H9 (cell line): ENCODE results near the gene ISX. TPM values are rescaled to one million over a fixed set of nuclear protein-coding genes. Genes with fewer than 3 reads are reported as not detected.
A peak's percentile ranks its signal among the peaks of the same experiment; 100 is the strongest.

Experiments
- DNase-seq: peaks from one replicate; pipeline ENCODE4 v3.0.0-alpha.2; 2017
- H2AFZ ChIP-seq: one replicate; pipeline ENCODE4 v1.6.1; 2013; ENCODE audit warnings: mild to moderate bottlenecking, low read length, control low read depth, moderate library complexity
- H2AK5ac ChIP-seq: 2 replicates; pipeline ENCODE4 v1.6.1; 2013; ENCODE audit warnings: low read length, control low read depth, mixed read lengths; ENCODE audit not compliant: insufficient read length
- H2BK120ac ChIP-seq: one replicate; pipeline ENCODE4 v1.6.1; 2013; ENCODE audit warnings: low read depth, mild to moderate bottlenecking, low read length, control low read depth, inconsistent platforms; ENCODE audit not compliant: poor library complexity, severe bottlenecking
- H2BK12ac ChIP-seq: 2 replicates; pipeline ENCODE4 v1.6.1; 2013; ENCODE audit warnings: low read length, control low read depth, mixed read lengths, low read depth; ENCODE audit not compliant: insufficient read length
- H2BK15ac ChIP-seq: 2 replicates; pipeline ENCODE4 v1.6.1; 2013; ENCODE audit warnings: low read depth, low read length, control low read depth
- H2BK20ac ChIP-seq: one replicate; pipeline ENCODE4 v1.6.1; 2013; ENCODE audit warnings: low read depth, mild to moderate bottlenecking, low read length, control low read depth, inconsistent platforms; ENCODE audit not compliant: poor library complexity, severe bottlenecking
- H2BK5ac ChIP-seq: 2 replicates; pipeline ENCODE4 v1.6.1; 2013; ENCODE audit warnings: low read length, control low read depth, mixed read lengths; ENCODE audit not compliant: insufficient read length
- H3K14ac ChIP-seq: 2 replicates; pipeline ENCODE4 v1.6.1; 2013; ENCODE audit warnings: low read length, control low read depth; ENCODE audit not compliant: insufficient read depth
- H3K18ac ChIP-seq: 2 replicates; pipeline ENCODE4 v1.6.1; 2013; ENCODE audit warnings: low read depth, mild to moderate bottlenecking, mixed read lengths, low read length, control low read depth; ENCODE audit not compliant: insufficient read length
- H3K23ac ChIP-seq: 2 replicates; pipeline ENCODE4 v1.6.1; 2013; ENCODE audit warnings: low read length, control low read depth, mixed read lengths, low read depth; ENCODE audit not compliant: insufficient read length
- H3K23me2 ChIP-seq: 2 replicates; pipeline ENCODE4 v1.6.1; 2013; ENCODE audit warnings: low read depth, mild to moderate bottlenecking, mixed read lengths, low read length, control low read depth; ENCODE audit not compliant: insufficient read length, poor library complexity, severe bottlenecking
- H3K27ac ChIP-seq: 2 replicates; pipeline ENCODE4 v1.5.1; 2013; ENCODE audit warnings: low read length, control low read depth, mixed read lengths, low read depth; ENCODE audit not compliant: insufficient read length
- H3K27me3 ChIP-seq: 2 replicates; pipeline ENCODE4 v1.6.1; 2013; ENCODE audit warnings: low read length, control low read depth, inconsistent platforms; ENCODE audit not compliant: insufficient read depth
- H3K4ac ChIP-seq: 2 replicates; pipeline ENCODE4 v1.6.1; 2013; ENCODE audit warnings: low read depth, mild to moderate bottlenecking, control low read depth, inconsistent platforms, low read length, moderate library complexity
- H3K4me1 ChIP-seq: 2 replicates; pipeline ENCODE4 v1.6.1; 2013; ENCODE audit warnings: low read length, control low read depth, inconsistent platforms; ENCODE audit not compliant: insufficient read depth
- H3K4me2 ChIP-seq: 2 replicates; pipeline ENCODE4 v1.6.1; 2013; ENCODE audit warnings: low read length, control low read depth, mixed read lengths; ENCODE audit not compliant: insufficient read length, insufficient read depth
- H3K56ac ChIP-seq: 2 replicates; pipeline ENCODE4 v1.6.1; 2013; ENCODE audit warnings: low read depth, mild to moderate bottlenecking, mixed read lengths, low read length, control low read depth; ENCODE audit not compliant: insufficient read length
- H3K79me1 ChIP-seq: 2 replicates; pipeline ENCODE4 v1.6.1; 2013; ENCODE audit warnings: low read depth, mild to moderate bottlenecking, moderate library complexity, low read length, control low read depth, inconsistent platforms; ENCODE audit not compliant: insufficient read depth, poor library complexity, severe bottlenecking
- H3K79me2 ChIP-seq: 2 replicates; pipeline ENCODE4 v1.6.1; 2013; ENCODE audit warnings: low read length, control low read depth, inconsistent platforms; ENCODE audit not compliant: insufficient read depth
- H3K9ac ChIP-seq: 2 replicates; pipeline ENCODE4 v1.6.1; 2013; ENCODE audit warnings: low read length, control low read depth, mixed read lengths; ENCODE audit not compliant: insufficient read length; ENCODE audit errors: extremely low read depth
- H3K9me3 ChIP-seq: one replicate; pipeline ENCODE4 v1.6.1; 2013; ENCODE audit warnings: low read depth, low read length, inconsistent platforms; ENCODE audit not compliant: control insufficient read depth
- H3T11ph ChIP-seq: one replicate; pipeline ENCODE4 v1.6.1; 2013; ENCODE audit warnings: mild to moderate bottlenecking, low read length, control low read depth, inconsistent platforms
- H4K20me1 ChIP-seq: one replicate; pipeline ENCODE4 v1.6.1; 2013; ENCODE audit not compliant: control insufficient read depth, insufficient read length, insufficient read depth
- H4K5ac ChIP-seq: 2 replicates; pipeline ENCODE4 v1.6.1; 2013; ENCODE audit warnings: low read depth, mild to moderate bottlenecking, mixed read lengths, low read length, control low read depth; ENCODE audit not compliant: insufficient read length
- H4K8ac ChIP-seq: replicated peaks from 2 replicates; pipeline ENCODE4 v1.6.1; 2013; ENCODE audit warnings: low read length, control low read depth, mixed read lengths, low read depth; ENCODE audit not compliant: insufficient read length
- H4K91ac ChIP-seq: 2 replicates; pipeline ENCODE4 v1.6.1; 2013; ENCODE audit warnings: low read depth, mild to moderate bottlenecking, moderate library complexity, mixed read lengths, low read length, control low read depth; ENCODE audit not compliant: insufficient read length
- H3K27ac Mint-ChIP-seq, 3 experiments: 2 replicates in 2 of 3; 3 replicates in 1 of 3; pipeline ENCODE4 v1.8.0; 2020 to 2021; ENCODE audit warnings: mixed read lengths in 3 of 3, mild to moderate bottlenecking in 1 of 3, moderate library complexity in 1 of 3
- H3K27me3 Mint-ChIP-seq: 2 replicates; pipeline ENCODE4 v1.8.0; 2021; ENCODE audit warnings: low read depth, mild to moderate bottlenecking, moderate library complexity, mixed read lengths
- H3K36me3 Mint-ChIP-seq, 3 experiments: 2 replicates in 2 of 3; 3 replicates in 1 of 3; pipeline ENCODE4 v1.8.0; 2020 to 2021; ENCODE audit warnings: low read depth in 3 of 3, mixed read lengths in 3 of 3; ENCODE audit not compliant: insufficient read depth in 1 of 3
- H3K4me1 Mint-ChIP-seq, 2 experiments: 2 replicates each; pipeline ENCODE4 v1.8.0; 2020; ENCODE audit warnings: mixed read lengths in 2 of 2
- H3K4me3 Mint-ChIP-seq, 2 experiments: 2 replicates in 1 of 2; 3 replicates in 1 of 2; pipeline ENCODE4 v1.8.0; 2020 to 2021; ENCODE audit warnings: mild to moderate bottlenecking in 2 of 2, mixed read lengths in 2 of 2, moderate library complexity in 1 of 2
- H3K9me3 Mint-ChIP-seq, 2 experiments: 2 replicates in 1 of 2; 3 replicates in 1 of 2; pipeline ENCODE4 v1.8.0; 2020; ENCODE audit warnings: mild to moderate bottlenecking in 2 of 2, mixed read lengths in 2 of 2, moderate library complexity in 1 of 2
- CTCF ChIP-seq: fragments of 200-600 bp; sonication (generic); conservative IDR thresholded peaks from 3 replicates; pipeline ENCODE4 v1.8.0; 2021; ENCODE audit warnings: antibody characterized with exemption, mild to moderate bottlenecking
- WGBS: extraction: QIAGEN DNeasy Blood & Tissue Kit; methylation state at CpG from one replicate; pipeline ENCODE4 v1.1.7; 2013; ENCODE audit warnings: missing lambda C conversion rate, low lambda C conversion rate, mixed read lengths; ENCODE audit not compliant: insufficient read length; ENCODE audit errors: extremely low coverage; 5-methylcytosine and 5-hydroxymethylcytosine counted together
- total RNA-seq: library from RNA; stranded (reverse); gene quantifications from 2 replicates; pipeline ENCODE4 v1.2.1, GENCODE V29; 2021

Gene ISX
- total RNA-seq, 1 experiment from 2014 or later: not detected

DNA sequence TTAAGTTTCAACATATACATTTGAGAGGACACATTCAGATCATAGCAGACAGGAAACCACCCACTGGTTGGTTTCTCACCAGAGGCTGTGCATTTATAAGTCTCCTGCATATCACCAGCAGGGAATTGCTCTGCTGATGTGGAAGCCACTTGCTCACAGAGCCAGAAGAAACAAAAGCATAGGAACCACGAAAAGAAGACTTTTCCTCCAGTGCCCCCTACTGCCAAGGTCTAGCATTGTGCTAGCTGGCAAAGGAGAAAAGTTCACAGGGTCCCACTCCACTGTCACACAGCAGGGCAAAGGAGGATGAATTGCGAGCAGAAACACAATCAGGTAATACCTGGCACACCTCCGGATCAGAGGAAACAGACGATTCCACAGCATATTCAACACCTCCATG, 28.9 kb upstream of the ISX start:
- H3K23me2 ChIP-seq: no peaks in the 10 kb centered on the region
- H3K27me3 ChIP-seq: no peaks in the 10 kb centered on the region
- H4K91ac ChIP-seq: no peak overlapping the region
- H3K18ac ChIP-seq: no peak overlapping the region
- H2BK5ac ChIP-seq: no peak overlapping the region
- no peak overlapping the region for H3K23ac ChIP-seq
- no peak overlapping the region for H3K14ac ChIP-seq
- WGBS: no CpG with 5 or more reads among the region's 4 CpGs
- H3K9ac ChIP-seq: no peak overlapping the region
- H3K56ac ChIP-seq: no peak overlapping the region
- Mint-ChIP-seq H3K27ac (no peak overlapping the region), H3K4me3 (no peak overlapping the region), H3K4me1 (peaks cover 10 to 17% of the 10 kb centered on the region in 2 experiments), H3K27me3 (peaks cover 2% of the 10 kb centered on the region; the same call in 1 of the 2 replicates), H3K36me3 (no peaks in the 10 kb centered on the region), H3K9me3 (0 out of 5 replicates have a peak, but pooled peaks cover 0 to 2% of the 10 kb centered on the region in 2 experiments)
- H4K8ac ChIP-seq: no peak overlapping the region
- H3K27ac ChIP-seq: no peak overlapping the region
- H4K5ac ChIP-seq: no peak overlapping the region
- H3K9me3 ChIP-seq: no peaks in the 10 kb centered on the region
- no peaks in the 10 kb centered on the region for H4K20me1 ChIP-seq
- TF ChIP-seq CTCF: peak; percentile 72
- no peaks in the 10 kb centered on the region for H3K79me2 ChIP-seq
- no peak overlapping the region for H2AK5ac ChIP-seq
- DNase-seq: peak; percentile 54
- H2AFZ ChIP-seq: no peak overlapping the region
- H3T11ph ChIP-seq: no peak overlapping the region
- no peak overlapping the region for H3K4me2 ChIP-seq
- H2BK120ac ChIP-seq: no peak overlapping the region
- H2BK12ac ChIP-seq: no peak overlapping the region
- H3K4me1 ChIP-seq: no peaks in the 10 kb centered on the region
- no peak overlapping the region for H2BK20ac ChIP-seq
- no peaks in the 10 kb centered on the region for H3K79me1 ChIP-seq
- H3K4ac ChIP-seq: no peak overlapping the region
- no peak overlapping the region for H2BK15ac ChIP-seq
